ENCODE data around the gene USP10.

GRCh38 chr16:84751947-84752346 is 52.1 kb downstream of the USP10 start:
- no peak for TF ChIP-seq ZNF274 (IDR thresholded peaks at IDR 0.05; ENCODE audit: low read depth, low read length)
- TF ChIP-seq YY1 (IDR thresholded peaks at IDR 0.05; ENCODE audit: insufficient read depth, insufficient read length) = no peak
- no peak for TF ChIP-seq SUZ12 (IDR thresholded peaks at IDR 0.05; ENCODE audit: extremely low read depth, insufficient read depth, insufficient read length)

Measured in NT2/D1 (cell line).